Measurements from ENCODE around the gene ZNF281. TPM values are rescaled to one million over a fixed set of nuclear protein-coding genes. Genes with fewer than 3 reads are reported as not detected.

Gene ZNF281
- total and polyA plus RNA-seq, 2 of the 4 experiments (the other 2 are of a cell fraction): 7.0 to 37.5 TPM

- peaks cover 8% of the 10 kb centered on the region for H3K4me1 ChIP-seq (ENCODE audit: control insufficient read depth, insufficient read depth, low read length)
- peak overlapping the region; percentile 48 for H3K27ac ChIP-seq (ENCODE audit: insufficient read depth, low read length)
- peak overlapping the region; percentile 81; the same call in 1 of the 2 replicates for H3K18ac ChIP-seq (ENCODE audit: low read depth, low read length)
- no peaks in the 10 kb centered on the region for H4K20me1 ChIP-seq (ENCODE audit: insufficient read depth, low read length)
- no peak overlapping the region for H2AK9ac ChIP-seq (replicated peaks; ENCODE audit: low read depth, low read length, poor library complexity)
- peak overlapping the region; percentile 67 for H2AK5ac ChIP-seq (ENCODE audit: low read depth, low read length)
- peak overlapping the region; percentile 78 for H2BK120ac ChIP-seq (ENCODE audit: low read depth, low read length)
- dilution Hi-C loops (cut with HindIII; ENCODE audit: low sequenced_read_pairs, unreplicated experiment) (no loop called here), in situ Hi-C loops (cut with MboI; ENCODE audit: low sequenced_read_pairs) (no loop called here), intact Hi-C loops (cut with micrococcal nuclease) (no loop called here)
- no peak overlapping the region for H3K4me2 ChIP-seq (ENCODE audit: low read depth, low read length)
- no TSS peak for BruUV-seq (replicated peaks)
- no peak overlapping the region for H3K9ac ChIP-seq (ENCODE audit: low read depth, low read length)
- peak overlapping the region; percentile 73; the same call in 2 of the 3 replicates for H2BK15ac ChIP-seq (ENCODE audit: low read depth, low read length)
- H3K23ac ChIP-seq (ENCODE audit: low read depth, low read length): peak overlapping the region; percentile 39; the same call in 1 of the 2 replicates
- peak overlapping the region; percentile 30; the same call in 1 of the 2 replicates for H2BK20ac ChIP-seq (ENCODE audit: low read depth, low read length)
- WGBS, 2 experiments (ENCODE audit: extremely low coverage in 2 of 2, insufficient read length in 1 of 2): 0% methylated on average over 1 of the region's 3 CpGs; no CpG with 5 or more reads in 1 of the 2 experiments
- peak overlapping the region; percentile 76 for H3K4ac ChIP-seq (ENCODE audit: low read depth, low read length)
- H3K27me3 ChIP-seq (ENCODE audit: control insufficient read depth, insufficient read depth, low read length): no peaks in the 10 kb centered on the region
- peak; percentile 88 for DNase-seq
- H3K9me3 ChIP-seq (ENCODE audit: control insufficient read depth, insufficient read depth, low read length): no peaks in the 10 kb centered on the region
- H3K36me3 ChIP-seq (ENCODE audit: control insufficient read depth, insufficient read depth, low read length): no peaks in the 10 kb centered on the region
- H4K8ac ChIP-seq (ENCODE audit: low read depth in 2 of 2, low read length in 2 of 2): peak overlapping the region; percentile 21 to 44; a peak in 2 of 4 replicates
- peak overlapping the region; percentile 95 for H2BK5ac ChIP-seq (ENCODE audit: low read depth, low read length, poor library complexity, severe bottlenecking)
- peak; percentile 76 for ATAC-seq (ENCODE audit: low read depth)
- TF ChIP-seq POLR2A (IDR thresholded peaks at IDR 0.05; ENCODE audit: low read depth, low read length) (no peak), CEBPB (IDR thresholded peaks at IDR 0.05; ENCODE audit: low read depth, low read length) (peak; percentile 87), FOS (IDR thresholded peaks at IDR 0.05; ENCODE audit: low read depth, low read length) (peak; percentile 78), NFE2L2 (IDR thresholded peaks at IDR 0.05; ENCODE audit: low read depth, low read length) (no peak), SMC3 (IDR thresholded peaks at IDR 0.05; ENCODE audit: low read depth, low read length) (no peak), MAZ (IDR thresholded peaks at IDR 0.05; ENCODE audit: borderline replicate concordance, low read depth, low read length) (no peak)
- peaks cover 9% of the 10 kb centered on the region for H3K9me1 ChIP-seq (ENCODE audit: insufficient read depth, low read length)
- H2AFZ ChIP-seq (replicated peaks; ENCODE audit: low read length, poor library complexity): no peak overlapping the region
- ChIA-PET POLR2A (ENCODE audit: unreplicated experiment) (no interaction called here), CTCF (no interaction called here)
- peak overlapping the region; percentile 60 for H4K91ac ChIP-seq (ENCODE audit: insufficient read depth, low read depth, low read length)
- H4K5ac ChIP-seq (ENCODE audit: low read depth, low read length): peak overlapping the region; percentile 62; the same call in 1 of the 2 replicates
- peak overlapping the region; percentile 49; the same call in 1 of the 2 replicates for H3K14ac ChIP-seq (replicated peaks; ENCODE audit: low read depth, low read length)
- H3K79me1 ChIP-seq (ENCODE audit: low read depth in 1 of 2, low read length in 2 of 2): 0 out of 4 replicates have a peak, but pooled peaks cover 0 to 2% of the 10 kb centered on the region in 2 experiments
- no peak overlapping the region for H3K56ac ChIP-seq (ENCODE audit: extremely low read depth, insufficient read depth, low read length)
- no peak overlapping the region for H3K4me3 ChIP-seq (ENCODE audit: insufficient read depth, low read depth, low read length)
Observed at GRCh38 chr1:200372095-200372884, 37.5 kb downstream of the ZNF281 start.
